IMR-90 (cell line): ENCODE results near the gene EDC4. TPM values are rescaled to one million over a fixed set of nuclear protein-coding genes. Genes with fewer than 3 reads are reported as not detected.
A peak's percentile ranks its signal among the peaks of the same experiment; 100 is the strongest.

Experiments used
- ATAC-seq: fragments of 200-7000 bp; cut with Tn5 transposase; 2 replicates; pipeline ENCODE4 v1.9.1; 2020; ENCODE audit warnings: low read depth, mild to moderate bottlenecking, moderate library complexity
- BruUV-seq: library from RNA; stranded (reverse); fragments of 400-500 nt; replicated peaks from 2 replicates; lab custom pipeline; 2021; lab: Mats Ljungman, UMichigan
- CTCF ChIA-PET: fragments of 300-600 bp; formaldehyde crosslinking; extraction: SDS; loops from one replicate; lab custom pipeline; 2021; ENCODE audit warnings: antibody characterized with exemption; lab: Yijun Ruan, JAX
- POLR2A ChIA-PET: fragments of 300-600 bp; sonication (Branson Sonifier 250); formaldehyde crosslinking; loops from one replicate; lab custom pipeline; 2022; ENCODE audit warnings: antibody characterized with exemption; ENCODE audit not compliant: unreplicated experiment; lab: Charles Lee
- DNase-seq: peaks from one replicate; pipeline ENCODE4 v3.0.0; 2013
- H2AFZ ChIP-seq: replicated peaks from 2 replicates; pipeline ENCODE3; 2013; ENCODE audit warnings: low read length, mild to moderate bottlenecking; ENCODE audit not compliant: poor library complexity
- H2AK5ac ChIP-seq: 2 replicates; pipeline ENCODE4 v1.6.1; 2013; ENCODE audit warnings: low read depth, low read length, inconsistent platforms
- H2AK9ac ChIP-seq: replicated peaks from 2 replicates; pipeline ENCODE3; 2013; ENCODE audit warnings: mild to moderate bottlenecking, low read depth, low read length, moderate library complexity; ENCODE audit not compliant: poor library complexity
- H2BK120ac ChIP-seq: 2 replicates; pipeline ENCODE4 v1.6.1; 2013; ENCODE audit warnings: low read depth, low read length, inconsistent platforms
- H2BK15ac ChIP-seq: 3 replicates; pipeline ENCODE4 v1.6.1; 2013; ENCODE audit warnings: low read depth, low read length, inconsistent platforms
- H2BK20ac ChIP-seq: 2 replicates; pipeline ENCODE4 v1.6.1; 2013; ENCODE audit warnings: low read depth, mild to moderate bottlenecking, inconsistent platforms, low read length, moderate library complexity
- H2BK5ac ChIP-seq: 2 replicates; pipeline ENCODE4 v1.6.1; 2013; ENCODE audit warnings: mild to moderate bottlenecking, low read depth, low read length, inconsistent platforms; ENCODE audit not compliant: poor library complexity, severe bottlenecking
- H3K14ac ChIP-seq: replicated peaks from 2 replicates; pipeline ENCODE4 v1.6.1; 2013; ENCODE audit warnings: low read depth, low read length, inconsistent platforms
- H3K18ac ChIP-seq: 2 replicates; pipeline ENCODE4 v1.6.1; 2013; ENCODE audit warnings: low read depth, low read length, control low read depth
- H3K23ac ChIP-seq: 2 replicates; pipeline ENCODE4 v1.6.1; 2013; ENCODE audit warnings: low read depth, low read length, inconsistent platforms
- H3K27ac ChIP-seq: 2 replicates; pipeline ENCODE4 v1.5.1; 2013; ENCODE audit warnings: mild to moderate bottlenecking, control low read depth, low read length; ENCODE audit not compliant: insufficient read depth
- H3K27me3 ChIP-seq: 2 replicates; pipeline ENCODE4 v1.6.1; 2013; ENCODE audit warnings: low read length; ENCODE audit not compliant: control insufficient read depth, insufficient read depth
- H3K36me3 ChIP-seq: 2 replicates; pipeline ENCODE4 v1.6.1; 2013; ENCODE audit warnings: low read length, mixed read lengths; ENCODE audit not compliant: control insufficient read depth, insufficient read depth
- H3K4ac ChIP-seq: 2 replicates; pipeline ENCODE4 v1.6.1; 2013; ENCODE audit warnings: low read depth, low read length, inconsistent platforms
- H3K4me1 ChIP-seq: 2 replicates; pipeline ENCODE4 v1.6.1; 2013; ENCODE audit warnings: low read length, mixed read lengths; ENCODE audit not compliant: control insufficient read depth, insufficient read depth
- H3K4me2 ChIP-seq: 2 replicates; pipeline ENCODE4 v1.6.1; 2013; ENCODE audit warnings: low read depth, mild to moderate bottlenecking, control low read depth, low read length, moderate library complexity
- H3K4me3 ChIP-seq: 2 replicates; pipeline ENCODE4 v1.5.1; 2013; ENCODE audit warnings: low read depth, mild to moderate bottlenecking, control low read depth, low read length, moderate library complexity; ENCODE audit not compliant: insufficient read depth
- H3K56ac ChIP-seq: 2 replicates; pipeline ENCODE4 v1.6.1; 2013; ENCODE audit warnings: low read length, inconsistent platforms; ENCODE audit not compliant: insufficient read depth; ENCODE audit errors: extremely low read depth
- H3K79me1 ChIP-seq, 2 experiments: 2 replicates each; pipeline ENCODE4 v1.6.1; 2013; ENCODE audit warnings: low read length in 2 of 2, inconsistent platforms in 1 of 2, low read depth in 1 of 2
- H3K9ac ChIP-seq: 2 replicates; pipeline ENCODE4 v1.6.1; 2013; ENCODE audit warnings: low read depth, low read length, control low read depth
- H3K9me1 ChIP-seq: 2 replicates; pipeline ENCODE4 v1.6.1; 2013; ENCODE audit warnings: low read length, inconsistent platforms; ENCODE audit not compliant: insufficient read depth
- H3K9me3 ChIP-seq: 2 replicates; pipeline ENCODE4 v1.6.1; 2013; ENCODE audit warnings: low read length; ENCODE audit not compliant: control insufficient read depth, insufficient read depth
- H4K20me1 ChIP-seq: 2 replicates; pipeline ENCODE4 v1.6.1; 2013; ENCODE audit warnings: low read length, inconsistent platforms; ENCODE audit not compliant: insufficient read depth
- H4K5ac ChIP-seq: 2 replicates; pipeline ENCODE4 v1.6.1; 2013; ENCODE audit warnings: mild to moderate bottlenecking, low read depth, low read length, control low read depth
- H4K8ac ChIP-seq, 2 experiments: 2 replicates each; pipeline ENCODE4 v1.6.1; 2013; ENCODE audit warnings: low read depth in 2 of 2, low read length in 2 of 2, control low read depth in 1 of 2, inconsistent platforms in 1 of 2
- H4K91ac ChIP-seq: 2 replicates; pipeline ENCODE4 v1.6.1; 2013; ENCODE audit warnings: low read depth, low read length, inconsistent platforms; ENCODE audit not compliant: insufficient read depth
- MAFK ChIP-seq: IDR thresholded peaks from 2 replicates; pipeline ENCODE4 v1.6.1; 2012; ENCODE audit warnings: low read depth, low read length, improper control_type of control experiment
- MXI1 ChIP-seq: IDR thresholded peaks from 2 replicates; pipeline ENCODE4 v1.6.1; 2012; ENCODE audit warnings: low read depth, mild to moderate bottlenecking, low read length, moderate library complexity, borderline replicate concordance
- POLR2A ChIP-seq: IDR thresholded peaks from 2 replicates; pipeline ENCODE4 v1.6.1; 2012; ENCODE audit warnings: mild to moderate bottlenecking, low read depth, low read length
- RAD21 ChIP-seq: IDR thresholded peaks from 2 replicates; pipeline ENCODE4 v1.6.1; 2012; ENCODE audit warnings: low read length, improper control_type of control experiment
- RCOR1 ChIP-seq: IDR thresholded peaks from 2 replicates; pipeline ENCODE4 v1.6.1; 2012; ENCODE audit warnings: mild to moderate bottlenecking, low read length, improper control_type of control experiment; ENCODE audit not compliant: insufficient replicate concordance
- RFX5 ChIP-seq: IDR thresholded peaks from 2 replicates; pipeline ENCODE4 v1.8.0; 2012; ENCODE audit warnings: low read depth, mild to moderate bottlenecking, low read length, moderate library complexity
- WGBS, 2 experiments: methylation state at CpG; one replicate each; pipeline versions ENCODE4 v1.1.5 to v1.1.7; 2013; ENCODE audit warnings: missing lambda C conversion rate in 2 of 2; ENCODE audit not compliant: insufficient read length in 1 of 2; ENCODE audit errors: extremely low coverage in 2 of 2; 5-methylcytosine and 5-hydroxymethylcytosine counted together
- dilution Hi-C: fragments of 300-500 bp; cut with HindIII; formaldehyde crosslinking; loops from one replicate; pipeline ENCODE4 v1.14.3; 2018; ENCODE audit warnings: low sequenced_read_pairs; ENCODE audit not compliant: unreplicated experiment
- in situ Hi-C: fragments of 300-500 bp; cut with MboI; formaldehyde crosslinking; loops from 3 replicates; pipeline ENCODE4 v1.14.3; 2019; ENCODE audit warnings: low sequenced_read_pairs, inconsistent platforms, mixed read lengths
- intact Hi-C: fragments of 100-400 bp; cut with micrococcal nuclease; formaldehyde crosslinking; loops from 2 replicates; pipeline ENCODE4 v1.10.0; 2022
- polyA plus RNA-seq, 3 experiments: library from polyadenylated mRNA; depleted of rRNA; stranded (reverse); fragments of >200 nt; gene quantifications; 2 replicates each; pipeline ENCODE4 v1.2.3, GENCODE V29; 2012; ENCODE audit warnings: low replicate concordance in 1 of 3
- total RNA-seq: library from RNA; depleted of rRNA; stranded (reverse); fragments of >200 nt; gene quantifications from 2 replicates; pipeline ENCODE4 v1.2.3, GENCODE V29; 2012
- TF ChIP-seq, protein P1 (sequence below): conservative IDR thresholded peaks from 2 replicates; pipeline ENCODE4 v1.5.1; 2012; ENCODE audit warnings: mild to moderate bottlenecking, low read depth, low read length, improper control_type of control experiment

The EDC4 gene
- total and polyA plus RNA-seq, 2 of the 4 experiments (the other 2 are of a cell fraction), result 33.2 to 64.0 TPM

DNA sequence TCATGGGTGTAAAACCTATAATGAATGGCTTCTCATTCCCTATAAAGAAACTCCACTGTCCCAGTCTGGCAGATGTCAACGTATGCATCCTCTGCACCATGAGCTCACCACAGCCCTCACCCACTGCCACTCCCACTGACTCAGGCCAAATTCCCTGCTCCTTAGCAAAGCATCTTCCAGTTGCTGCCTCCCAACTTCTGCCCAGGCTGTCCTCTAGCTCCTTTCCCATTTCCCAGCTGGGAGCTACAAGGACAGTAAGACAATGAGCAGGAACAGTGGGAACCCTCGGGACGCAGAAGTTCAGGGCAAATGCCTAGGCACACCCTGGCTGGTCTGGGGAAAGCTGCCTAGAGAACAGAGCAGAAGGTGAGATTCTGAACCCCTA lies 39.8 kb upstream of the EDC4 start:
- H2AK9ac ChIP-seq, result peak overlapping the region; percentile 98
- H3K27me3 ChIP-seq, result no peaks in the 10 kb centered on the region
- H2BK20ac ChIP-seq, result no peak overlapping the region
- peak overlapping the region; percentile 87 for H3K4ac ChIP-seq
- TF ChIP-seq POLR2A (peak; percentile 57), RCOR1 (peak; percentile 48), RFX5 (no peak), RAD21 (peak; percentile 30; the same call in 1 of the 2 replicates), MAFK (peak; percentile 44; the same call in 1 of the 2 replicates), MXI1 (0 out of 2 replicates have a peak, but pooled peaks have one; percentile 56)
- TF ChIP-seq, protein P1, sequence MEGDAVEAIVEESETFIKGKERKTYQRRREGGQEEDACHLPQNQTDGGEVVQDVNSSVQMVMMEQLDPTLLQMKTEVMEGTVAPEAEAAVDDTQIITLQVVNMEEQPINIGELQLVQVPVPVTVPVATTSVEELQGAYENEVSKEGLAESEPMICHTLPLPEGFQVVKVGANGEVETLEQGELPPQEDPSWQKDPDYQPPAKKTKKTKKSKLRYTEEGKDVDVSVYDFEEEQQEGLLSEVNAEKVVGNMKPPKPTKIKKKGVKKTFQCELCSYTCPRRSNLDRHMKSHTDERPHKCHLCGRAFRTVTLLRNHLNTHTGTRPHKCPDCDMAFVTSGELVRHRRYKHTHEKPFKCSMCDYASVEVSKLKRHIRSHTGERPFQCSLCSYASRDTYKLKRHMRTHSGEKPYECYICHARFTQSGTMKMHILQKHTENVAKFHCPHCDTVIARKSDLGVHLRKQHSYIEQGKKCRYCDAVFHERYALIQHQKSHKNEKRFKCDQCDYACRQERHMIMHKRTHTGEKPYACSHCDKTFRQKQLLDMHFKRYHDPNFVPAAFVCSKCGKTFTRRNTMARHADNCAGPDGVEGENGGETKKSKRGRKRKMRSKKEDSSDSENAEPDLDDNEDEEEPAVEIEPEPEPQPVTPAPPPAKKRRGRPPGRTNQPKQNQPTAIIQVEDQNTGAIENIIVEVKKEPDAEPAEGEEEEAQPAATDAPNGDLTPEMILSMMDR, result no peak
- peak overlapping the region in 1 of 2 experiments; percentile 76; a peak in 1 of 4 replicates for H4K8ac ChIP-seq
- no peaks in the 10 kb centered on the region for H3K9me3 ChIP-seq
- DNase-seq, result peak; percentile 80
- H2BK120ac ChIP-seq, result no peak overlapping the region
- H3K4me3 ChIP-seq, result peak overlapping the region; percentile 75
- peak overlapping the region; percentile 69 for H3K9ac ChIP-seq
- POLR2A ChIA-PET, result interaction anchor here (1.1 kb wide), 1 partner anchor 11 kb away, joined by 3 read pairs; no protein-coding TSS in a partner anchor
- in situ Hi-C loops, result no loop called here
- no peaks in the 10 kb centered on the region for H4K20me1 ChIP-seq
- CTCF ChIA-PET, result interaction anchor here (2.4 kb wide), 1 partner anchor 17 kb away, joined by 11 read pairs; no protein-coding TSS in a partner anchor
- H2AK5ac ChIP-seq, result peak overlapping the region; percentile 91
- dilution Hi-C loops, result no loop called here
- H3K4me2 ChIP-seq, result peak overlapping the region; percentile 99
- peak overlapping the region; percentile 25; the same call in 1 of the 2 replicates for H4K5ac ChIP-seq
- peak; percentile 75 for ATAC-seq
- H4K91ac ChIP-seq, result peak overlapping the region; percentile 50
- 12% methylated on average over 3 of the region's 3 CpGs; no CpG with 5 or more reads in 1 of the 2 experiments for WGBS, 2 experiments
- H2BK5ac ChIP-seq, result peak overlapping the region; percentile 55
- H3K18ac ChIP-seq, result no peak overlapping the region
- peak overlapping the region; percentile 89; the same call in 1 of the 2 replicates for H3K23ac ChIP-seq
- H3K79me1 ChIP-seq, result peaks cover 6 to 36% of the 10 kb centered on the region in 2 experiments; a peak in 3 of 4 replicates
- BruUV-seq, result no TSS peak
- peak overlapping the region; percentile 97 for H2AFZ ChIP-seq
- H3K56ac ChIP-seq, result peak overlapping the region; percentile 44; the same call in 1 of the 2 replicates
- peaks cover 7% of the 10 kb centered on the region; the same call in 1 of the 2 replicates for H3K9me1 ChIP-seq
- H3K4me1 ChIP-seq, result peaks cover 2% of the 10 kb centered on the region
- peak overlapping the region; percentile 77 for H3K27ac ChIP-seq
- H3K36me3 ChIP-seq, result peaks cover 36% of the 10 kb centered on the region
- intact Hi-C loops, result no loop called here
- peak overlapping the region; percentile 89 for H3K14ac ChIP-seq
- no peak overlapping the region for H2BK15ac ChIP-seq
